Gastrocnemius medialis (tissue), 4 donors: ENCODE results near the gene SLC2A4RG. TPM values are rescaled to one million over a fixed set of nuclear protein-coding genes. Genes with fewer than 3 reads are reported as not detected.

ENCODE experiments used
- ATAC-seq, 2 donors: fragments of 150-250 bp; one replicate each; pipeline ENCODE4 v1.9.1; 2016
- DNase-seq, 2 donors: peaks; one replicate each; pipeline ENCODE4 v3.0.0-alpha.2; 2019
- H3K27ac ChIP-seq, 4 donors: fragments of 200-600 bp; sonication (generic); 1 replicate in 1 of 4; 2 replicates in 3 of 4; pipeline ENCODE4 v1.5.1; 2016 to 2018; ENCODE audit warnings: mild to moderate bottlenecking in 2 of 4, moderate library complexity in 1 of 4
- H3K27me3 ChIP-seq, 3 donors: fragments of 200-600 bp; sonication (generic) in 2 of 3; 1 replicate in 1 of 3; 2 replicates in 2 of 3; pipeline versions ENCODE4 v1.5.1 to v1.6.0; 2016 to 2019; ENCODE audit warnings: mild to moderate bottlenecking in 1 of 3, moderate library complexity in 1 of 3
- H3K36me3 ChIP-seq, 2 donors: fragments of 200-600 bp; sonication (generic) in 1 of 2; one replicate each; pipeline ENCODE4 v1.5.1; 2017 to 2018
- H3K4me1 ChIP-seq, 2 donors: fragments of 200-600 bp; sonication (generic) in 1 of 2; one replicate each; pipeline ENCODE4 v1.5.1; 2016 to 2017; ENCODE audit warnings: mild to moderate bottlenecking in 2 of 2
- H3K4me3 ChIP-seq, 4 donors: fragments of 200-600 bp; sonication (generic) in 3 of 4; 1 replicate in 1 of 4; 2 replicates in 3 of 4; pipeline ENCODE4 v1.5.1; 2016 to 2019; ENCODE audit warnings: mild to moderate bottlenecking in 2 of 4
- H3K9me3 ChIP-seq, 3 donors: fragments of 200-600 bp; sonication (generic) in 2 of 3; 1 replicate in 1 of 3; 2 replicates in 2 of 3; pipeline ENCODE4 v1.5.1; 2016 to 2019
- POLR2A ChIP-seq, 2 donors: fragments of 450-650 bp; IDR thresholded peaks; one replicate each; pipeline ENCODE4 v1.6.1; 2017; ENCODE audit warnings: antibody characterized with exemption in 2 of 2, mild to moderate bottlenecking in 2 of 2, moderate library complexity in 2 of 2
- in situ Hi-C, 4 donors: fragments of 200-750 bp; cut with MboI; loops; one replicate each; pipeline versions ENCODE4 v1.15.0 to v1.8.0; 2017; ENCODE audit warnings: low sequenced_read_pairs in 4 of 4
- intact Hi-C: fragments of 100-400 bp; cut with DNase I; formaldehyde crosslinking; loops from one replicate; pipeline ENCODE4 v1.15.1; 2023; ENCODE audit warnings: low total_unique reads
- total RNA-seq, 4 donors: library from RNA; depleted of rRNA; stranded (reverse); fragments of >200 nt; gene quantifications; one replicate each; pipeline versions ENCODE4 v1.1.0 to v1.2.3, GENCODE V29; 2016
- TF ChIP-seq, protein P1 (sequence below), 5 experiments: fragments of 450-650 bp in 3 of 5; fragments of 200-600 bp in 2 of 5; sonication (generic) in 2 of 5; IDR thresholded peaks in 4 of 5; conservative IDR thresholded peaks in 1 of 5; 1 replicate in 4 of 5; 2 replicates in 1 of 5; pipeline ENCODE4 v1.5.1; 2016 to 2019; ENCODE audit warnings: antibody characterized with exemption in 5 of 5, mild to moderate bottlenecking in 3 of 5, moderate library complexity in 3 of 5

SLC2A4RG gene
- total RNA-seq, 4 donors from 2014 or later, result 26.0 to 58.7 (median 39.1) TPM

DNA sequence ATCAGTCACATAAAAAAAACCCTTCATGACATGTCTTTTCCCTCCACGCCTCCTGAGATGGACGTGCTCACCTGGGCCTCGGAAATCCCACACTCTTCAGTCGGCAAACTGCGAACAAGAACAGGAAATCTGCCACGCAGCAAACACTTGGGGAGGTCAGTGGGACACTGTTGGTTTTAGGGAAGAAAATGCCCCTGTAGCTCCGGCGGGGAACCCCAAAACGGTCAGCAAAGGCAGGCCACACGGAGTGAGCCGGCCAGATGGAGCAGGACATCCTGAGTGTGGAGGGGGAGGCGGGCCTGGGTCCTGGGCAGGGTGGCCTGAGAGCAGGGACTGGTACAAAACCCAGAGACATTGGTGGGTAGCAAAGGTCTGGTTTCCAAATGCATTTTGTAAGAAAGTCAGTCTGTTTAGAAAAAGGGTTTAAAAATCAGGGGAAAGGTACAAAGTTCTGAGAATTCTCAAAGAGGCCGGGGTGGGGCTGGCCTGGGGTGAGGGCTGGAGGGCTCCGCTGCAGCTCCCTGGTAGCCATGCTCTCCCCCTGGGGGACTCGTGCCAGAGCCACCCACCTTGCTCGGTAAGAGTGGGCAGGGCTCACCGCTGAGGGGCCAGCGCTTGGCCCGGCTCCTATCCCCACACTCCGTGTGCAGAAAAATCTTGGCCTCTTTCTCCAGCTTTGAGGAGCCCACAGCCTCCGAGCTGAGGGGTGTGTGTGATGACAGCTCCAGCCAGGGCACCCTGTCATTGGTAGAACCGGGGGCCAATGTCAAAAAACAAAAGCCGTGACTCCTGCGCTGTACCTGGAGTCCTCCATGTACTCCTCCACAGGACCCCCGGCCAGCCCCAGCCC, 5.2 kb downstream of the SLC2A4RG start:
- no peak overlapping the region for H3K27ac ChIP-seq
- H3K36me3 ChIP-seq, result peaks cover 0 to 9% of the 10 kb centered on the region in 2 donors
- H3K4me3 ChIP-seq, result no peak overlapping the region
- peaks cover 10 to 17% of the 10 kb centered on the region in 2 donors for H3K4me1 ChIP-seq
- no peak for ATAC-seq
- H3K27me3 ChIP-seq, result no peaks in the 10 kb centered on the region
- no peak for DNase-seq
- in situ Hi-C loops (no loop called here), intact Hi-C loops (no loop called here)
- no peak for TF ChIP-seq POLR2A (IDR thresholded peaks at IDR 0.05)
- TF ChIP-seq, protein P1, sequence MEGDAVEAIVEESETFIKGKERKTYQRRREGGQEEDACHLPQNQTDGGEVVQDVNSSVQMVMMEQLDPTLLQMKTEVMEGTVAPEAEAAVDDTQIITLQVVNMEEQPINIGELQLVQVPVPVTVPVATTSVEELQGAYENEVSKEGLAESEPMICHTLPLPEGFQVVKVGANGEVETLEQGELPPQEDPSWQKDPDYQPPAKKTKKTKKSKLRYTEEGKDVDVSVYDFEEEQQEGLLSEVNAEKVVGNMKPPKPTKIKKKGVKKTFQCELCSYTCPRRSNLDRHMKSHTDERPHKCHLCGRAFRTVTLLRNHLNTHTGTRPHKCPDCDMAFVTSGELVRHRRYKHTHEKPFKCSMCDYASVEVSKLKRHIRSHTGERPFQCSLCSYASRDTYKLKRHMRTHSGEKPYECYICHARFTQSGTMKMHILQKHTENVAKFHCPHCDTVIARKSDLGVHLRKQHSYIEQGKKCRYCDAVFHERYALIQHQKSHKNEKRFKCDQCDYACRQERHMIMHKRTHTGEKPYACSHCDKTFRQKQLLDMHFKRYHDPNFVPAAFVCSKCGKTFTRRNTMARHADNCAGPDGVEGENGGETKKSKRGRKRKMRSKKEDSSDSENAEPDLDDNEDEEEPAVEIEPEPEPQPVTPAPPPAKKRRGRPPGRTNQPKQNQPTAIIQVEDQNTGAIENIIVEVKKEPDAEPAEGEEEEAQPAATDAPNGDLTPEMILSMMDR (IDR thresholded peaks at IDR 0.05 in 4 of 5, conservative IDR thresholded peaks at IDR 0.05 in 1 of 5), result no peak
- no peaks in the 10 kb centered on the region for H3K9me3 ChIP-seq

DNA sequence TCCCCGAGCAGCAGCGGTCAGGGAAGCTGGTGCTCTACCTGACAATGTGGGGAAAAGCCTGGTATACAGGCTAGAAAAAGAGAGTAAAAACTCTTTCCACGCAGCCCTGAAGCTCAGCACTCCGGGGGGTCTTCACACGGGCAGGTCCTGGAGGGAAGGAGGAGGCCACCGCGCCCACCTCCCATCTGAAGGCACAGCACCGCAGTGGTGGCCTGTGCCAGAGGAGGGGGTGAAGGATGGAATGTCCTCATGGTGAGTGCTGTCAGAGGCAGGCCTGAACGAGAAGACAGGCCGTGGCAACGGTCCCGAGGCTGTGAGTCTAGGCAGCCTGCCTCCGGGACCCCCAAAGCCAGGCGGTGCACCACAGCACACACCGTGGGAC, 5.8 kb downstream of the SLC2A4RG start:
- in situ Hi-C loops, result no loop called here
- Histone ChIP-seq H3K4me1 (peaks cover 10 to 15% of the 10 kb centered on the region in 2 donors), H3K9me3 (no peaks in the 10 kb centered on the region), H3K4me3 (no peak overlapping the region), H3K27me3 (no peaks in the 10 kb centered on the region), H3K36me3 (peaks cover 0 to 9% of the 10 kb centered on the region in 2 donors), H3K27ac (no peak overlapping the region)
- intact Hi-C loops, result no loop called here
- DNase-seq (no peak), ATAC-seq (no peak)
- TF ChIP-seq, protein P1 (IDR thresholded peaks at IDR 0.05 in 4 of 5, conservative IDR thresholded peaks at IDR 0.05 in 1 of 5), result no peak
- no peak for TF ChIP-seq POLR2A (IDR thresholded peaks at IDR 0.05)

DNA sequence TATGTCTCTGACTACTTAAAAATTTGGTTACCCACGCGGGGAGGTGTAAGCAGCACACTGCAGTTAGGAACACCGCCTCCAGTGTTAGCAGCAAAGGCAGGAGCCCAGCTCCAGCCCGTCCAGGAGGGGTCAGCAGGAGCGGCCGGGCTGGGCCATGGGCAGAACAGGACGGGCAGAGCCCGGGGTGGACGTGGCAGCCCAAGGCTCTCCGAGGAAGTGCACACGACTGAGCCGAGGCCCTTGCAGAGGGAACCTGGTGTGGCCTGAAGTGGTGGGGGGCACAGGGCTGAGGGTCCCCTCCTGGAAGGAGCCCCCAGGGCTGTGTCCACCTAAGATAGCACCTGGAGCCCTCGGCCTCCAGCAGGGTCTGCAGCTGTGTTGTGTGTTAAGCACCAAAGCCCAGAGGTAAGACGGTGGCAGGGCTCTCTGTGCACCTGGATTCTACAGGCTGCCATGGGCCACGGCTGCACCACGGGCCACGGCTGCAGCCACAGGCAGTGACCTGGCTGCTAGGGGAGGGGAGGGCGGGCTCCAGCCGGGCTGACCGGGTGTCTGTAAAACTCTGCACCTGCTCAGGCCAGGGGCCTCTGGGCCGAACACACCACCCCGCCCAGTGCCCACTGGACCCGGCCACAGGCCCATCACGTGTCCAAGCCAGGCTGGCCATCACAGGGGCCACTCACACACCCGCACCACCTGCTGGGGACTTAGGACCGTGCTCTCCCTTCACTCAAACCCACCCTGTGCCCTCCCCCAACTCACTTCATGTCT, 6.6 kb downstream of the SLC2A4RG start:
- DNase-seq (no peak), ATAC-seq (no peak)
- in situ Hi-C loops, result no loop called here
- TF ChIP-seq, protein P1 (IDR thresholded peaks at IDR 0.05 in 4 of 5, conservative IDR thresholded peaks at IDR 0.05 in 1 of 5), result no peak
- TF ChIP-seq POLR2A (IDR thresholded peaks at IDR 0.05), result no peak
- peaks cover 0 to 9% of the 10 kb centered on the region in 2 donors for H3K36me3 ChIP-seq
- H3K4me1 ChIP-seq, result peaks cover 6 to 8% of the 10 kb centered on the region in 2 donors
- H3K9me3 ChIP-seq, result no peaks in the 10 kb centered on the region
- H3K4me3 ChIP-seq, result no peak overlapping the region
- H3K27ac ChIP-seq, result no peak overlapping the region
- H3K27me3 ChIP-seq, result no peaks in the 10 kb centered on the region
- intact Hi-C loops, result no loop called here

DNA sequence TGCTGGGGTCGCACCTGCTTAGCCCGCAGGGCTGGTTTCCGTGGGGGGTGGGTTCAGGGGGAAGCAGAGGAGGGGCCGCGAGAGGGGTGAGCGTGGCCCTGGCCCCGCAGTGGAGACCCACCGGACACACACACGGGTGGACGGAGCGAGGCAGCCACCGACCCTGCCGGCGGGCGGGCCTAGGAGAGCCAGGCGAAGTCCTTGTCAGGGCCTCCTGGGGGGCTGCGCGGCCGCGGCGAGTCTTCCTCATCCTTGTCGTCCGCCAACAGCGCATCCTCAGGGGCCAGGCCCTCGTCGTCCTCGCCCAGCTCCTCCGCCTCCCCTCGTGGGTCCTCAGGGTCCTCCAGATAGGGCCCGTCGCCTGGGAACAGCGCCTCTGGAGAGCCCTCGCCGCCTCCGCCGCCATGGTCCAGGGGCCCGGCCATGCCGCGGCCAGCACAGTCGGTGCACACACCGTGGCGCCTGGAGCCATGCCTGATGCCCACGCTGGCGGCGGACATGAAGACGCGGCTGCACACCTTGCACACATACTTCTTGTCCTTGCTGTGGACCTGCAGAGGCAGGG, 7.3 kb downstream of the SLC2A4RG start:
- in situ Hi-C loops (no loop called here), intact Hi-C loops (no loop called here)
- DNase-seq (no peak), ATAC-seq (no peak)
- peaks cover 0 to 1% of the 10 kb centered on the region in 2 donors for H3K4me1 ChIP-seq
- H3K27ac ChIP-seq, result no peak overlapping the region
- no peaks in the 10 kb centered on the region for H3K27me3 ChIP-seq
- H3K4me3 ChIP-seq, result no peak overlapping the region
- H3K9me3 ChIP-seq, result no peaks in the 10 kb centered on the region
- H3K36me3 ChIP-seq, result peaks cover 0 to 9% of the 10 kb centered on the region in 2 donors
- no peak for TF ChIP-seq POLR2A (IDR thresholded peaks at IDR 0.05)

DNA sequence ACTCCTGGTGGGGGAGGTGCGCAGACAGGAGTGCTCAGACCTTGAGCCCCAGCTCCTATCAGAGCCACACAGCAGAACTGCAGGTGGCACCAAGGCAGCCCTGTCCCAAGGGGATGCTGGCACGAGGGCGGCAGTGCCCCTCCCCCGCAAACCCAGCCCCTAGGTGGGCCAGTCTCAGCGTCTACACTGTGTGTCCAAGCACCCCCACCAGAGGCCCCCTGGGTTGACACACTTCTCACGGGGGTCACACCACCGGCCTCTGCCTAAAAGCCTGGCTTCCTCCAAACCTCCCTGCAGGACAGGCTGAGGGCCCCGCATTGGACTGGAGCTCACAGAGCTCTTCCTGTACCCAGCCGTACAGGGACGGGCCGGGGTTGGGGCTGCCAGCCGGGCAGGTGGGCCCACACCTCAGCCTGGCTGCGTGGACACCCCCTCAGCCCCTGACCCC, 8.1 kb downstream of the SLC2A4RG start:
- Histone ChIP-seq H3K4me1 (no peaks in the 10 kb centered on the region), H3K9me3 (no peaks in the 10 kb centered on the region), H3K4me3 (no peak overlapping the region), H3K27ac (no peak overlapping the region), H3K27me3 (no peaks in the 10 kb centered on the region), H3K36me3 (peaks cover 0 to 9% of the 10 kb centered on the region in 2 donors)
- ATAC-seq (no peak), DNase-seq (no peak)
- in situ Hi-C loops, result no loop called here
- TF ChIP-seq, protein P1 (IDR thresholded peaks at IDR 0.05 in 4 of 5, conservative IDR thresholded peaks at IDR 0.05 in 1 of 5), result no peak
- TF ChIP-seq POLR2A (IDR thresholded peaks at IDR 0.05), result no peak
- intact Hi-C loops, result no loop called here
